ENCODE data around the gene NKIRAS1.

NKIRAS1 gene

GRCh38 chr3:23867400-23867799 is 49.4 kb downstream of the NKIRAS1 start:
- no peak for ATAC-seq
- no peak for TF ChIP-seq CREB5 (CRISPR knock-in tag; IDR thresholded peaks at IDR 0.05; ENCODE audit: low read depth)
- TF ChIP-seq ESRRG (CRISPR knock-in tag; IDR thresholded peaks at IDR 0.05) = no peak
- TF ChIP-seq CSDC2 (CRISPR knock-in tag; IDR thresholded peaks at IDR 0.05) = no peak
- no peak for TF ChIP-seq CSRNP3 (CRISPR knock-in tag; IDR thresholded peaks at IDR 0.05)
- no peak for TF ChIP-seq PPARA (CRISPR knock-in tag; IDR thresholded peaks at IDR 0.05; ENCODE audit: borderline replicate concordance)
- no peak for TF ChIP-seq TSHZ2 (CRISPR knock-in tag; IDR thresholded peaks at IDR 0.05)
- TF ChIP-seq ZC3H10 (CRISPR knock-in tag; IDR thresholded peaks at IDR 0.05) = no peak
- TF ChIP-seq GLIS3 (CRISPR knock-in tag; IDR thresholded peaks at IDR 0.05) = no peak
- no peak for TF ChIP-seq OSR1 (CRISPR knock-in tag; IDR thresholded peaks at IDR 0.05)
- TF ChIP-seq ARNTL (CRISPR knock-in tag; IDR thresholded peaks at IDR 0.05; ENCODE audit: borderline replicate concordance, low read depth) = no peak
- TF ChIP-seq ZNF70 (CRISPR knock-in tag; IDR thresholded peaks at IDR 0.05) = no peak

GRCh38 chr3:23865595-23866396 is 51.0 kb downstream of the NKIRAS1 start:
- peak; percentile 77 for ATAC-seq
- TF ChIP-seq ZFP30 (CRISPR knock-in tag; IDR thresholded peaks at IDR 0.05) (no peak), CSDC2 (CRISPR knock-in tag; IDR thresholded peaks at IDR 0.05) (no peak), TOX (CRISPR knock-in tag; IDR thresholded peaks at IDR 0.05; ENCODE audit: borderline replicate concordance) (no peak), ESRRG (CRISPR knock-in tag; IDR thresholded peaks at IDR 0.05) (no peak), ZNF565 (CRISPR knock-in tag; conservative IDR thresholded peaks at IDR 0.05; ENCODE audit: low read depth) (no peak), PATZ1 (CRISPR knock-in tag; IDR thresholded peaks at IDR 0.05; ENCODE audit: borderline replicate concordance) (no peak), TCF4 (CRISPR knock-in tag; IDR thresholded peaks at IDR 0.05; ENCODE audit: borderline replicate concordance) (no peak), ZC3H10 (CRISPR knock-in tag; IDR thresholded peaks at IDR 0.05) (no peak), SNAI2 (CRISPR knock-in tag; IDR thresholded peaks at IDR 0.05) (no peak), GLIS3 (CRISPR knock-in tag; IDR thresholded peaks at IDR 0.05) (no peak), CSRNP3 (CRISPR knock-in tag; IDR thresholded peaks at IDR 0.05) (no peak), ZFP3 (CRISPR knock-in tag; IDR thresholded peaks at IDR 0.05) (no peak), BACH2 (CRISPR knock-in tag; IDR thresholded peaks at IDR 0.05; ENCODE audit: borderline replicate concordance) (no peak), PPARA (CRISPR knock-in tag; IDR thresholded peaks at IDR 0.05; ENCODE audit: borderline replicate concordance) (no peak), ZNF70 (CRISPR knock-in tag; IDR thresholded peaks at IDR 0.05) (no peak), RARB (CRISPR knock-in tag; IDR thresholded peaks at IDR 0.05) (no peak), ZNF8 (CRISPR knock-in tag; IDR thresholded peaks at IDR 0.05) (no peak), OSR1 (CRISPR knock-in tag; IDR thresholded peaks at IDR 0.05) (no peak), ISL1 (CRISPR knock-in tag; IDR thresholded peaks at IDR 0.05) (no peak)

Measured in SK-N-SH treated with all-trans-retinoic acid at 6 μM for 48 hours (cell line).